Cerebellar nuclear complex (tissue), 1 donor: ENCODE data around the gene SWSAP1.

ENCODE experiments used
- DNase-seq, 2 experiments: peaks; one replicate each; lab custom pipeline; 2025; lab: John Stamatoyannopoulos, UW

Gene SWSAP1

DNA sequence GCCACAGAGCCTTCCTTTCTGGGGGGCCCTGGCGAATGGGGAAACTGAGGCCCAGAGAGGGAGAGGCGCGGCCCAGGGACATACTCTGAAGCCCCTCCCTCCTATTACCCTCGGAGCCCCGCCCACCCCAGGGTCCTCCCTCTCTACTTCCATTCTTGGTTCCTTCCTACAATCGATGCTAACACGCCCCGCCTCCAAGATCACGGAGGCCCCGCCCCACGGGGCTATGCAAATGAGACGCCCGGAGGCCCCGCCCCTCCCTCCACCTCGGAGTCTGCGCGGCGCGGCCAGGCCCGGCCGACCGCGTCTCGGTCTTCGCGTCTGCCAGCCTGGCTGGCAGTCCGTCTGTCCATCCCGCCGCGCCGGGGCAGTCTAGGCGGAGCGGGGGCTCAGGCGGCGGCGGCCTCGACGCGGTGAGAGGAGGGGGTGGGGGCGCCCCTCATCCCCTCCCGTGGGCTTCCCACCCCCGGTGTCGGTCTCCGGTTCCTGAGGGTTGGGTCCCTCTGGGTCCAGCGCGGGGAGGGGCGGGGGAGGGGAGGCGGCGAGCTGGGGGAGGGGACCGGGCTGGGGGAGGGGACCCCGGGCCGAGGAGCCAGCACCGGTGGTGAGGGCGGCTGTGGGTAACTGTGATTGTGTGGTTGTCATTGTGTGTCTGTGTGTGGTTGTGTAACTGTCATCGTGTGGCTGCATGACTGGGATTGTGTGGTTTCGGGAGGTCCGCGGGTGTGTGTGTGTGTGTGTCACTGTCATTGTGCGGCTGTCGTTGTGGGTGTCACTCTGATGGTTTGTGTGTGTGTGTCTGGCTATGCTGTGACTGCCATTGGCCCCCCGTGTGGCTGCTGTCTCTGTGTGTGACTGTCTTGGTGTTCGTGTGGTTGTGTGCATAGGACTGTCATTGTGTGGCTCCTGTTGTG lies 19.0 kb upstream of the SWSAP1 start, which contains the start of gene PLPPR2:
PLPPR2 (plus strand) TSS at position 273 of the 914 bp plus-strand sequence. CDS start 2,242 bp downstream, outside the sequence.
- DNase-seq, result peak; percentile 39 to 69

DNA sequence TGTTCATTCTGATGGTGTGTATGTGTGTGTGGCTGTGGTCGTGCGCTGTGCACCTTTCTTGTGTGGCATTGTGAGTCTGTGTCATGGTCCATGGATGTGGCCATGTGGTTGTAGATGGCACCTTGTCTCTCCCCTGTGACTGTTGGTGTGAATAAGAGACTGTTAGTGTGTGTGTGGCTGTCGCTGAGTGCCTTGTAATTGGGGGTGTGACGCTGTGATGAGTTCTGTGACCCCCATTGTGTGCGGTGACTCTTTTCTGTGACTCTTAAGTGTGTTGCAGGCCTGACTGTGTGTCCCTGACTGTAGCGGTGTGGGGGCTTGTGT lies 18.4 kb upstream of the SWSAP1 start:
- DNase-seq, result no peak

DNA sequence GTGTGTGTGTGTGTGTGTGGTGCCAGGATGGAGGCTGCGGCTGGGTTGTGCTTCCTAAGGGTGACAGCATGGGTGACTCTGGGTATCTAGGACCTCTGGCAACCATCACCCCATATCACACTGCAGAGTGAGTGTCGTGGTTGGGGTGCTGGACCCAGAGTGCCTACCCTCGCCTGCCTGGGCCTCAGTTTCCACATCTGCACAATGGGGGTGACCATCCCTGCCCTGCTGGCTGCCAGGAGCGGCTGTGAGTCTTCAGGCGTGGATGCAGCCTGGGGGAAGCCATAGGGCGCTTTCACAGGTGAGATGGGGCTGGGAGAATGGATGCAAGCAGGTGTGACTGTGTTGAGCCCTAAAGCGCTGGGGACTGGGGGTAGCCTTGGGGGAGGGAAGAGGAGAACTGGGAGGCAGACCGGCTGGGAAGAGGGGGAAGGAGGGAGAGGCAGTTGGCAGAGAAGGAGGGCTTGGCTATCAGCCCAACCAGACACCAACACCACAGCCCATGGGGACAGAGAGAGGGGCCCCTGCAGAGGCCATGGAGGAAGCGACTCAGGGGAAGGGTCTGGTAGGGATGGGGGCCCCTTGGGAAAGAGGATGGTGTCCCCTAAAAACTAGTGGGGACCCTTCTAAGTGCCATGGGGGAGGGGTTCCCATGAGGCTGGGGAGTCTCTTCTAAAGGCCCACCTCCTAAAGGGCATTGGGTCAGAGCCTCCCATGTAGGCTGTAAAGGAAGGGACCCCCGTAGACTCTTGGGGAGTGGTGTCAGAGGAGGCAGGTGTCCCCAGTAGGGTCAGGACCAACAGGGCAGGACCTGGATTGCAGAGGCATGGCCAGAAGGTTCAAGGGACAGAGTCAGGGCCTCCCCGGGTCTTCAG lies 17.6 kb upstream of the SWSAP1 start:
- no peak for DNase-seq

DNA sequence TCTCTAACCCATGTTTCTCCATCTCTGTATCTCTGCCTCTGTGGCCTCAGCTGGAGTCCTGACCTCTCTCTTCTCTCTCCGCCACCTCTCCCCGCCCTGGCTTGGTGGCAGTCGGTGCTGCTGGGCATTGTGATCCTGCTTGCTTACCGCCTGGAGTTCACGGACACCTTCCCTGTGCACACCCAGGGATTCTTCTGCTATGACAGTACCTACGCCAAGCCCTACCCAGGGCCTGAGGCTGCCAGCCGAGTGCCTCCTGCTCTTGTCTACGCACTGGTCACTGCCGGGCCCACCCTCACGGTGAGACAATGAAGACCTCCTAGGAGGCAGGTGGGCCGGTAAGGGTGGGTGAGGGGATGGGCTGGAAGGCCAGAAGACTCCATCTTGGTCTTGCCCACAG lies 15.0 kb upstream of the SWSAP1 start:
- no peak for DNase-seq

DNA sequence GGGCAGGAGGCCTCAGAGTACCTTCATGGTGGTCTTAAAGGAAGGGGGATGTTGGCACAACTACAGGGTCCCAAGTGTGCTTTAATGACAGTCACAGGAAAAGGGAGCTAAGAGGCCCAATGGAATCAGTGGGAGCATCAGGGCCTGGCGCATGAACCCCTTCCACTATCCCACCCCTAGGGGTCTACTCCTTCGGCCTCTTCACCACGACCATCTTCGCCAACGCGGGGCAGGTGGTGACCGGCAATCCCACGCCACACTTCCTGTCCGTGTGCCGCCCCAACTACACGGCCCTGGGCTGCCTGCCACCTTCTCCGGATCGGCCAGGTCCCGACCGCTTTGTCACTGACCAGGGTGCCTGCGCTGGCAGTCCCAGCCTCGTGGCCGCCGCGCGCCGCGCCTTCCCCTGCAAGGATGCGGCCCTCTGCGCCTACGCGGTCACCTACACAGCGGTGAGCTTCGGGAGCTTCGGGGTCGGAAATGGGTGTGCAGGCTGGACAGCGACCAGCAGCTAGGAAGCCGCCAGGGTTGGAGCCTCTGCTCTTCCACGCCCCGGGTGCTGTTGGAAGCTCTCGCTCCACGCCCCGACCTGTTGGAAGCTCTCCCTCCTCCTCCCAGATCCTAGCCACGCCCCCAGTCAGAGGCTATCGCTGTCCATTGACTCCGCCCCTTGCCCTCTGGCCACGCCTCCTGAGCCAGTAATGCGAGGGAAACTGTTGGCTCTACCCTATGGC lies 13.3 kb upstream of the SWSAP1 start:
- no peak for DNase-seq

DNA sequence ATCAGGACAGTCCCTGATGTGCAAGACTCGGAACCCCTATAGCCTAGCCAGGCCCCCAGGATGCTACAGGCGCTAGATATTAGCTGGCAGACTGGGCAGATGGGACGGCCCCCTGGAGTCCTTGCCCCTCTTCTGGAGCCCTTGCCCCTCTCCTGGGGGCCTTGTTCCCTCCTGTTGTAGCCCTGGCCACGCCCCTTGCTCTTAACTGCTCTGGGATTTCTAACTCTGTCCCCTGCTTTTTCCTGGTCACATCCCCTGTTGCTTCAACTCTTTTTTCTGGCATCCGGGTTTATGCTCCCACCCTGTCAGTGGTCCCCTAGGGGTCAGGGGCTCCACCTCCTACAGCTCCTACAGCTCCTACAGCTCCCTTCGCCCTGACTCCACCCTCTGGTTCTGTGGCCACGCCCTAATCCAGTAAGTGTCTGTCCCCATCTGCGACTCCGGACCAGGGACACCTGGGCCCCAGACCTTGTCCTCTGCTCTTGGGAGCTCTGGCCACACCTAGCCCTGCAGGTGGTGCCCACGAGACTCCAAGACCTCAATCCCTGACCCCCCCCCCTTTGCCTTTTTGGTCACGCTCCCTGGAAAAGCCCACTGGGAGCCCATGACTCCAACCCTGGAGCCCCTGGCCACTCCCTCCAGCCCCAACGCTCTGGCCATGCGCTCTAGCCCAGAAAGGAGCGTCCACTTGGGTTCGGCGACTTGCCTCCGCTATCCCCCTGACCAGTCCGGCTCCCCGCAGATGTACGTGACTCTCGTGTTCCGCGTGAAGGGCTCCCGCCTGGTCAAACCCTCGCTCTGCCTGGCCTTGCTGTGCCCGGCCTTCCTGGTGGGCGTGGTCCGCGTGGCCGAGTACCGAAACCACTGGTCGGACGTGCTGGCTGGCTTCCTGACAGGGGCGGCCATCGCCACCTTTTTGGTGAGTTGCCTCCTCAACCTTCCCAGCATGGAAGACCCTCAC lies 12.4 kb upstream of the SWSAP1 start:
- DNase-seq, result no peak

DNA sequence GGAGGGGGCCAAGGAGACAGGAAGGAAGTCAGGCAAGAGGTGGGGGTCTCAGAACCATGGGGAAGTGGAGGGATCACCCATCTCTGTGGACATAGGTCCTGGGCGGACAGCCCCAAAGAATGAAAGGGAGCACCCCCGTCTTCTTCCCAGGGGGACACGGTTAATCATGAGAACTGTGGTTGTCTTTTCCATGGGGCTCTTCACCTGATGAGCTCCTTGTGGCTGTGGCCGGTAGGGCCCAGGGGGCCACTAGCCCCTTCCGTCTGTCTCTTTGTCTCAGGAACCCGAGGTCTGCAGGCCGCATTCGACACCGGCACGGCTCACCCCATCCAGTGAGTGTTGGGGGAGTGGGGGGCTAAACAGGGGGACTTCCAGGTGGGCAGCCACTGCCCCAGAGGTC lies 10.6 kb upstream of the SWSAP1 start:
- DNase-seq, result no peak

DNA sequence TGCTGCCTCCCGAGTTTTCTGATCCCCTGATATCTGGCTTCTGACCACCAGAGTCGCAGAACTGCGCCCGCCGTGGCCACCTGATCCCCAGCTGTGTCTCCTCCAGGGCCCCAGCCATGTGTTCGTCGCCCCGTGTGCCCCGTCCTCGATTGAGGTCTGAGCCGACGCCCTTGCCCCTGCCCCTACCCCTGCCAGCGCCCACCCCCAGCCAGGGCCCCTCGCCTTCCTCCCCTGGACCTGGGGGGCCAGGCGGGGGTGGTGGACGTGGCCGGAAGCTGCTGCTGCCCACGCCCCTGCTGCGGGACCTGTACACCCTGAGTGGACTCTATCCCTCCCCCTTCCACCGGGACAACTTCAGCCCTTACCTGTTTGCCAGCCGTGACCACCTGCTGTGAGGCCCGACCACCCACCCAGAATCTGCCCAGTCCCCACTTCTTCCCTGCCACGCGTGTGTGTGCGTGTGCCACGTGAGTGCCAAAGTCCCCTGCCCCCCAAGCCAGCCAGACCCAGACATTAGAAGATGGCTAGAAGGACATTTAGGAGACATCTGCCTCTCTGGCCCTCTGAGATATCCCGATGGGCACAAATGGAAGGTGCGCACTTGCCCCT lies 10.1 kb upstream of the SWSAP1 start:
- no peak for DNase-seq

DNA sequence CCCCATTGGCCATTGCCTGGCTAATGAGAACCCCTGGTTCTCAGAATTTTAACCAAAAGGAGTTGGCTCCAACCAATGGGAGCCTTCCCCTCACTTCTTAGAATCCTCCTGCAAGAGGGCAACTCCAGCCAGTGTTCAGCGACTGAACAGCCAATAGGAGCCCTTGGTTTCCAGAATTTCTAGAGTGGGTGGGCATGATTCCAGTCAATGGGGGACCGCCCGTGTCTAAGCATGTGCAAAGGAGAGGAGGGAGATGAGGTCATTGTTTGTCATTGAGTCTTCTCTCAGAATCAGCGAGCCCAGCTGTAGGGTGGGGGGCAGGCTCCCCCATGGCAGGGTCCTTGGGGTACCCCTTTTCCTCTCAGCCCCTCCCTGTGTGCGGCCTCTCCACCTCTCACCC lies 9.5 kb upstream of the SWSAP1 start:
- no peak for DNase-seq

DNA sequence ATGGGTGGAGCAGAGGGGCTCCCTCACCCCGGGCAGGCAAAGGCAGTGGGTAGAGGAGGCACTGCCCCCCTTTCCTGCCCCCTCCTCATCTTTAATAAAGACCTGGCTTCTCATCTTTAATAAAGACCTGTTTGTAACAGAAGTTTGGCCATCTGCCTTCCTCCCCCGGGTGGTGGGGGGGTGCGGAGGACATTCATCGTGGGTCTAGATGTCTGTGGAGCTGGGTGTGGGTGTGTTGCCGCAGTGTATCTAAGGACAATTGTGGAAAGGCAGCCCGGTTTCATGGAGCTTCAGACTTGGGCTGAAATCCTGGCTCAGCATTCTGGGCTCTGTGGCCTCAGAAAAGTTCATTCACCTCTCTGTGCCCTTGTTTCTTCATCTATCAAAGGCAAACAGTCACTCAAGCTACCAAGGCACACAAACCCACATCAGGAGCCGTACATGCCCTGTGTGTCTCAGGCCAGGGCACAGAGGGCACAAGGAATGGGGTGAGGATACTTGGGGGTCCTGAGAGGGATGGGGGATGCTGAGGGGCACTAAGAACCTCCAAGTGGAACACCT lies 8.8 kb upstream of the SWSAP1 start:
- no peak for DNase-seq

DNA sequence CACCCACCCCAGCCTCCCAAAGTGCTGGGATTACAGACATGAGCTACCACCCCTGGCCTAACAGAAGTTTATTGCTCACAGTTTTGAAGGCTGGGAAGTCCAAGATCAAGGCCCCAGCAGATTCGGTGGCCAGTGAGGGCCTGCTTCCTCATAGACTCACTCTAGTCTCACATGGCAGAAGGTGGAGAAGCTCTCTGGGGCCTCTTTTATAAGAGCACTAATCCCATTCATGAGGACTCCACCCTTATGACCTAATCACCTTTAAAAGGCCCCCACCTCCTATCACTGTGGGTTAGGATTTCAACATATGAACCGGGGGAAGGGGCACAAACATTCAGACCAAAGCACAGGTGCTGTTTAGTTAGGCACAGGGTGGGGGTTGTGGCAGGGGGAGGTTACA lies 6.9 kb upstream of the SWSAP1 start:
- no peak for DNase-seq

DNA sequence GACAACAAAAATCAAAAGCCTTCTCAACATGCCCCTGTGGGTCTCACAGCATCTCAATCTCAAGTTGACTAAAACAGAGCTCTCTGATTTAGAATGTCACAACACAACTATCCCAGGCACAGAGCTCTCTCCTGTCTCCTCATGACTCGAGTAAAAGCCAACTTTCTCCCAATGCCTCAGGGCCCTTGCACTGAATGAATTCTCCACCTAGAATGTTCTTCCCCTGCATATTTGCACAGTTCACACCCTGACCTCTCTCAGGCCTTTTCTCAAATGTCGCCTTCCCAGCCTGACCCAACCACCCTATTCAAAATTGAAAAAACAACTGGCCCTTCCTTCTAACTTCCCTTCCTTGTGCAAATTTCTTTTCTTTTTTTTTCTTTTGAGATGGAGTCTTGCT lies 3.7 kb upstream of the SWSAP1 start:
- DNase-seq, result no peak

DNA sequence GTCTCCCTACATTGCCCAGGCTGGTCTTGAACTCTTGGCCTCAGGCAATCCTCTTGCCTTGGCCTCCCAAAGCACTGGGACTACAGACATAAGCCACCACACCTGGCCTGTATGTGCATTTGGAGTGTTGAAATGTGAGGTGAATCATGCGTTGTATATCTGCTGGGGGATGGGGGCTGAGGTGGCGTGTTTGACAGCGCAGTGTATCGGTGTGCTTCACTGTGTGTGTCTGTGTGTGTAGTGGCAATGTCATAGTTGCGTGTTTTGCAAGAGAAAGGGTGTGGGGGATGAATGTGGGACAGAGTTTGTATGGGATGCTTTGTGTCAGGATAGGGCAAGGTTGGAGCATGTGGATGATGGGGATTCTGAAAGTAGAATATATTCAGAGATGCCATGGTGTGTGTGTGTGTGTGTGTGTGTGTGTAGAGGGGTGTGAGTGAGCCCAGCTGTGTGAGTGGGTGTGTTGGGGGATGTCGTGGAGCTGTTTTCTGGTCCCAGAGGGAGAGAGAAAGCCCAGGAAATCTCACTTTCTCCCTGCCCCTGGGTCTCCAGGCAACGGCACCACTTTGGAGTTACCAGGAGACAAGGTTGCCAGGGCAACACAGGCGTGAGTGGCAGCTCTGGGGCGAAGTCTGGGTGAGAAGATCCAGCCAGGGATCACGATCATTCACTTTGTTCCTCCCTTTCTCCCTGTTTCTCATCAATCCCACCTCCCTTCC lies 1.1 kb upstream of the SWSAP1 start:
- peak in 1 of 2 experiments; percentile 22 for DNase-seq

DNA sequence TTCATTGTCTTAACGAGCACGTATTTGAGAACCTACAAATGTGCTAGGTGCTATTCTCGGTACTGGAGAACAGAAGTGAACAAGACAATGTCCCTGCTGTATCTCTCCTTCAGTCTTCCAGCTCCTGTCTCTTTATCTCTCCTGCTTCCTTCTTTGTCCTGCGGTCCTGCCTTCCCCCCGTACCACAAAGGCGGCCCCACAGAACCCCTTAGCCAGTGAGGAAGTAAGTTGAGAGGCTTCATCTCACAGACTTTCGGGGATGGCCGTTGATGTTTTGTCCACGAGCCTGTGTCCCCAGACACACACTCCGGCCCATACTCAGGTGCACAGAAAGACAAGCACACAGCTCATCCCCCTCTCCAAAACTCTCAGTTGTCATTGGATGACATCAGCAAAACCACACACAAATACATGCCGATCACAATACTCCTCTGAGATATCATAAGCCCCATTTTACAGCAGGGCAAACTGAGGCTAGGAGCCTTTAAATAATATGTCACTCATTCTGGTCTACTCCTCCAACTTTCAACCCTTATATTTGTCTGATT lies 507 bp upstream of the SWSAP1 start:
- no peak for DNase-seq

DNA sequence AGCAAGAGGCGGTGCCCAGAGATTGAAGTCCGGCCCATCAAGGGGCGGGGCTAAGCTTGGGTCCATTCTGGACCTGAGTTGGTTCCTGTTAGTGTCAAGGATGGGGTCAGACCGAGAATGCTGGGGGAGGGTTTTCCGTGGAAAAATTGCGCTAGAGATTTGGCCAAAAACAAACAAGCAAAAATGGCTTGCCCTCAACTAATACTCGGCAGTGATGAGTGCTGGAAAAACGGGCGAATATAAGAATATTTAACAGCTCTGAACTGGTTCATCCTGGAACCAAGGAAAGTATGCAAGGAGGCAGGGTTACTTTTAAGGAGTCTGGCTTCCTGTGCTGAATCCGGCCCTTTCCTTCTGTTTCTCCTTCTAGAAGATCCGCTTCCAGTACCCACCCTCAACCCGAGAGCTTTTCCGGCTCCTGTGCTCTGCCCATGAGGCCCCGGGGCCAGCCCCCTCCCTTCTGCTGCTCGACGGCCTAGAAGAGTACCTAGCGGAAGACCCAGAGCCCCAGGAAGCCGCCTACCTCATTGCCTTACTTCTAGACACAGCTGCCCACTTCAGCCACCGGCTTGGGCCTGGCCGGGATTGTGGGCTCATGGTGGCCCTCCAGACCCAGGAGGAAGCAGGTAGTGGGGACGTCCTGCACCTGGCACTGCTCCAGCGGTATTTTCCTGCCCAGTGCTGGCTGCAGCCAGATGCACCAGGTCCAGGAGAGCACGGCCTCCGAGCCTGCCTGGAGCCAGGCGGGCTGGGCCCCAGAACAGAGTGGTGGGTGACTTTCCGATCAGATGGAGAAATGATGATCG lies 880 bp downstream of the SWSAP1 start:
- no peak for DNase-seq

DNA sequence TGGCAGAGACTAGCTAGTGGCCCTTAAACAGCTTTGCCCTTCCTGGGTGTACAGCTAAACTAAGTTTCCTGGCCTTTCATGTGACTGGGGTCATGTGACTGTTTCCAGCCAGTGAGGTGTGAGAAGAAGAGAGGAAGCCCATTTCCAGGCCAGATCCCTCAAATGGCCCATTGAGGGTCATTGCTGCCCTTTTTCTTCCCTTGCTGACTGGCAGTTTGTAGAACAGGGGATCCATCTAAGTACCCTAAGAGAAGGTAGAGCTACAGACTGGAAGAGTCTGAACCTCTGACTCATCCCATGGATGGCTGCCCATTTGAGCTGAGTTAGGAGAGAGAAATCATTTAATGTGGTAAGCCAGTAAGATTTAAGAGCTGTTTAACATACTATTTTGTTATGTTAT lies 2.8 kb downstream of the SWSAP1 start:
- no peak for DNase-seq

DNA sequence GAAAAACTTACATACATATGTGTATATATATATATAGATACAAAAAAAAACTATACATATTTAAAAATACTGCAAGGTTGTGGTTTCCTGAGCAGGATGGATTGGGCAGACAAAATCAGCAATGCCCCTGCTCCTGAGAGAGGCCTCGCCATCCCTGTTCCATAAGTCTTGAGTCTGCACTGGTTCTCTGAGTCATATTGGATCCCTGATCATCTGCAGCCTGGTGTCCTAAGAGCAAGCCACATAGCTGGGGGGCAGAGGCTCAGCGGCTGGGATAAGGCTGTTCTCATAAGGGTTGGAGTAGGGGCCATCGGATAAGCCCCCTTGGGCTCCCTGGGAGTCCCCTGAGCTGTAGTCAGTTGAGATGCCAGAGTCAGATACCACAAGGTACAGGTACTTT lies 3.3 kb downstream of the SWSAP1 start:
- no peak for DNase-seq

DNA sequence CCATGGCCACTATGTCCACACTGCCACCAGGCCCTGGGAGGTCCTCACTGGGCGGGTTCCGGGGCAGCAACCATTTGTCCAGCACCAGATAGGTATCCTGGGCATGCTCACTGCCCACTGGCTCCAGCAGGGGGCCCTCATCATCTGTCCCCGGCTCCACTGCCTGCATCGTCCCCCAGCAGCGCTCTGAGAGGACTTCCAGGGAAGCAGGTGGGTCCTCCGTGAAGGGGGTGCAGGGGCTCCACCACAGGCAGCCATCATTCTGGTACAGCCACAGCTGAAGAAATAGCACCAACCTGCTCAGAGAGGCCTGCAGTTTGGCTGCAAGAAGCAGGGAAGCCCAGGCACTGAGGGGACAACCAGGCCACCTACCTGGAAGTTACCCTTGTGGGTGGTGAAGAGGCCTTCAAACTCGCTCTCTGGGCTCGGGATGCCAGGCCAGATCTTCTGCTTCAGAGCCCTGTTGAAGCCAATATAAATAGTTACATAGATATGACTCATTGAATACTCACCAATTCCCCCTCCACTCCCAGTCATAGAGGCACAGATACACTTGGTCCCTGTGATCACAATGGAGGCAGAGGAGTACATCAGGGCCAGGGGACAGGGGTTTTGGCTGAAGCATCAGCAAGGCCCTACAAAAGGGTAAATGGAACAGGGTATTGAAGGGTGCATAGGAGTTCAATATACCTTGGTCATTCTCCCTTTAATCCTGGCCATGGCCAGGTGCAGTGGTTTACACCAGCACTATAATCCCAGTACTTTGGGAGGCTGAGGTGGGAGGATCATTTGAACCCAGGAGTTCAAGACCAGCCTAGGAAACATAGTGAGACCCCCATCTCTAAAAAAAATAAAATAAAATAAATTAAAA lies 4.1 kb downstream of the SWSAP1 start:
- DNase-seq, result no peak
